Right lobe of liver (tissue), 4 donors: ENCODE data around the gene MEMO1.
"Not testable (repeated sequence)": the region's sequence is repeated elsewhere in the genome, so short reads cannot be mapped to it uniquely, and the experiment has no call there.

Experiments
- POLR2A ChIP-seq: fragments of 450-650 bp; IDR thresholded peaks from one replicate; pipeline ENCODE4 v1.6.1; 2017; ENCODE audit warnings: antibody characterized with exemption, mild to moderate bottlenecking
- TF ChIP-seq, protein P1 (sequence below), 4 donors: fragments of 200-600 bp in 3 of 4; fragments of 450-650 bp in 1 of 4; IDR thresholded peaks; one replicate each; pipeline versions ENCODE4 v1.5.1 to v1.8.0; 2016 to 2022; ENCODE audit warnings: antibody characterized with exemption in 4 of 4, mild to moderate bottlenecking in 2 of 4
- donor health status: DM: no; HTN: no; CAD: no.
- donor health status: DM: no; HTN: no; CAD: no.
- donor health status: DM: no; HTN: yes; CAD: no.

GRCh38 chr2:32010280-32010669 lies 533 bp downstream of the MEMO1 start:
- TF ChIP-seq, protein P1, sequence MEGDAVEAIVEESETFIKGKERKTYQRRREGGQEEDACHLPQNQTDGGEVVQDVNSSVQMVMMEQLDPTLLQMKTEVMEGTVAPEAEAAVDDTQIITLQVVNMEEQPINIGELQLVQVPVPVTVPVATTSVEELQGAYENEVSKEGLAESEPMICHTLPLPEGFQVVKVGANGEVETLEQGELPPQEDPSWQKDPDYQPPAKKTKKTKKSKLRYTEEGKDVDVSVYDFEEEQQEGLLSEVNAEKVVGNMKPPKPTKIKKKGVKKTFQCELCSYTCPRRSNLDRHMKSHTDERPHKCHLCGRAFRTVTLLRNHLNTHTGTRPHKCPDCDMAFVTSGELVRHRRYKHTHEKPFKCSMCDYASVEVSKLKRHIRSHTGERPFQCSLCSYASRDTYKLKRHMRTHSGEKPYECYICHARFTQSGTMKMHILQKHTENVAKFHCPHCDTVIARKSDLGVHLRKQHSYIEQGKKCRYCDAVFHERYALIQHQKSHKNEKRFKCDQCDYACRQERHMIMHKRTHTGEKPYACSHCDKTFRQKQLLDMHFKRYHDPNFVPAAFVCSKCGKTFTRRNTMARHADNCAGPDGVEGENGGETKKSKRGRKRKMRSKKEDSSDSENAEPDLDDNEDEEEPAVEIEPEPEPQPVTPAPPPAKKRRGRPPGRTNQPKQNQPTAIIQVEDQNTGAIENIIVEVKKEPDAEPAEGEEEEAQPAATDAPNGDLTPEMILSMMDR (IDR thresholded peaks at IDR 0.05), result not testable (repeated sequence)
- not testable (repeated sequence) for TF ChIP-seq POLR2A
